ENCODE measurements around the gene TTC19. TPM values are rescaled to one million over a fixed set of nuclear protein-coding genes. Genes with fewer than 3 reads are reported as not detected.

TTC19 gene
- total and polyA plus RNA-seq, 2 of the 8 experiments (the other 6 are each of a cell fraction or from before 2014, with no cell fraction given): 11.8 to 55.0 TPM

DNA sequence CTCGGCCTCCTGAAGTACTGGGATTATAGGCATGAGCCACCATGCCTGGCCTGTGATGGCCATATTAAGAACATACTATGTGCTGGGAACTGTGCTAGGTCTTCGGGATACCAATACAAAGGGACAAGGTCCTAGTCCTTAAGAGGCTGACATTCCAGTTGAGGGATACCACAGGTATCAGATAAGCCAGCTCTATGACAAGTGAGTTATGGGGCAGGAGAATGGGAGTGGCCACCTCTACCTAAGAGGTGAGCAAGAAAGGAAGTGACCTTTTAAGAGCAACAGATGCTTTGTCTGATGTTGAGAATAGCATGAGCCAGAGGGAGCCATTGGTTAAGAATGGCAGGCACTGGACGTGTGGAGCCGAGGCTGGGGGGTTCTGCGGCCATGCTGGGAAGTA is 27.7 kb upstream of the TTC19 start:
- Histone ChIP-seq H3K4me1 (replicated peaks in 1 of 4; ENCODE audit: control insufficient read depth in 3 of 4, insufficient read depth in 4 of 4, low read length in 3 of 4) (peaks cover 4 to 20% (median 11%) of the 10 kb centered on the region in 4 experiments), H2BK120ac (replicated peaks; ENCODE audit: low read depth, low read length) (no peak overlapping the region), H3K18ac (ENCODE audit: extremely low read depth, low read length) (no peak overlapping the region), H2BK5ac (ENCODE audit: low read depth, low read length) (no peak overlapping the region), H3K9me3 (ENCODE audit: insufficient read depth in 2 of 2, low read depth in 1 of 2, low read length in 1 of 2) (no peaks in the 10 kb centered on the region), H3K36me3 (ENCODE audit: control insufficient read depth in 2 of 4, insufficient read depth in 4 of 4, low read length in 3 of 4) (peaks cover 0 to 6% (median 1%) of the 10 kb centered on the region in 4 experiments; a peak in 4 of 8 replicates), H3K23ac (ENCODE audit: insufficient read length) (no peak overlapping the region), H3K4ac (replicated peaks; ENCODE audit: insufficient read length, low read depth, low read length) (no peak overlapping the region), H2BK20ac (ENCODE audit: low read length) (no peak overlapping the region), H2AFZ (ENCODE audit: low read length) (no peak overlapping the region), H2AK5ac (ENCODE audit: low read depth, low read length) (no peak overlapping the region), H3K79me1 (ENCODE audit: low read depth, low read length) (0 out of 2 replicates have a peak, but pooled peaks cover 3% of the 10 kb centered on the region), H3K4me2 (ENCODE audit: insufficient read depth in 1 of 2, low read depth in 2 of 2, low read length in 2 of 2) (no peak overlapping the region), H3K4me3 (ENCODE audit: extremely low read depth in 1 of 4, insufficient read depth in 2 of 4, low read depth in 3 of 4, low read length in 4 of 4) (no peak overlapping the region), H3K9ac (replicated peaks in 1 of 4; ENCODE audit: extremely low read depth in 1 of 4, low read depth in 3 of 4, low read length in 3 of 4) (no peak overlapping the region), H2BK12ac (ENCODE audit: low read depth, low read length) (no peak overlapping the region), H3K79me2 (ENCODE audit: control insufficient read depth in 1 of 2, insufficient read depth in 2 of 2, low read length in 2 of 2) (no peaks in the 10 kb centered on the region), H4K8ac (ENCODE audit: extremely low read depth, insufficient read depth, low read length) (no peak overlapping the region), H3K23me2 (ENCODE audit: low read depth, low read length) (peaks cover under 1% of the 10 kb centered on the region), H2BK15ac (ENCODE audit: low read length) (0 out of 2 replicates have a peak overlapping the region, but pooled peaks have one; percentile 62), H3K27ac (ENCODE audit: low read depth, low read length) (no peak overlapping the region), H3K14ac (ENCODE audit: insufficient read length) (no peak overlapping the region), H4K5ac (ENCODE audit: insufficient read length, low read depth, low read length) (no peak overlapping the region), H3K56ac (replicated peaks; ENCODE audit: insufficient read length, low read depth, low read length) (no peak overlapping the region), H3K27me3 (replicated peaks in 1 of 4; ENCODE audit: control insufficient read depth in 3 of 4, extremely low read depth in 1 of 4, insufficient read depth in 3 of 4, low read length in 3 of 4) (no peaks in the 10 kb centered on the region), H4K91ac (replicated peaks; ENCODE audit: insufficient read length, low read length) (peak overlapping the region; percentile 10), H4K20me1 (replicated peaks in 1 of 2; ENCODE audit: control insufficient read depth in 1 of 2, insufficient read depth in 2 of 2, low read length in 2 of 2) (no peaks in the 10 kb centered on the region)
- no peak for FAIRE-seq
- DNase-seq (ENCODE audit: low read depth in 1 of 2, low spot score in 2 of 2): no peak
- 91% methylated on average over 5 of the region's 5 CpGs; no CpG with 5 or more reads in 1 of the 2 experiments for WGBS, 2 experiments (ENCODE audit: extremely low coverage in 1 of 2, insufficient coverage in 1 of 2, insufficient read length in 1 of 2, insufficient replicate concordance in 2 of 2, low coverage in 1 of 2, low lambda C conversion rate in 2 of 2, missing lambda C conversion rate in 1 of 2)
- POLR2A ChIA-PET (ENCODE audit: partially characterized antibody): interaction anchor here (1.0 to 1.7 kb wide), 4 partner anchors 13 to 409 kb away, joined by 3 to 11 read pairs (median 5); partner anchors contain the start of genes TTC19, UBB and ZSWIM7
- CTCF ChIA-PET (ENCODE audit: partially characterized antibody): interaction anchor here (0.6 to 0.7 kb wide), 2 partner anchors 27 to 47 kb away, joined by 3 to 4 read pairs; partner anchors contain the start of gene ADORA2B
- TF ChIP-seq SP1 (IDR thresholded peaks at IDR 0.05; ENCODE audit: low read depth, low read length) (no peak), EZH2 (IDR thresholded peaks at IDR 0.05; ENCODE audit: low read depth, low read length, severe bottlenecking) (no peak), PHF8 (conservative IDR thresholded peaks at IDR 0.05; ENCODE audit: low read depth, low read length) (no peak), RXRA (IDR thresholded peaks at IDR 0.05; ENCODE audit: insufficient read depth, low read depth, low read length) (no peak), SIX5 (IDR thresholded peaks at IDR 0.05; ENCODE audit: low read depth, low read length) (no peak), NANOG (IDR thresholded peaks at IDR 0.05; ENCODE audit: insufficient read depth, low read depth, low read length, poor library complexity, severe bottlenecking) (no peak), EP300 (IDR thresholded peaks at IDR 0.05; ENCODE audit: borderline replicate concordance in 1 of 2, low read depth in 2 of 2, low read length in 2 of 2) (no peak), HDAC2 (IDR thresholded peaks at IDR 0.05; ENCODE audit: borderline replicate concordance in 1 of 2, low read depth in 2 of 2, low read length in 2 of 2) (no peak), POLR2AphosphoS5 (IDR thresholded peaks at IDR 0.05; ENCODE audit: low read depth, low read length) (no peak), RFX5 (IDR thresholded peaks at IDR 0.05; ENCODE audit: borderline replicate concordance, low read depth, low read length) (no peak), JUN (IDR thresholded peaks at IDR 0.05; ENCODE audit: low read depth, low read length) (no peak)
- TF ChIP-seq, protein P1, sequence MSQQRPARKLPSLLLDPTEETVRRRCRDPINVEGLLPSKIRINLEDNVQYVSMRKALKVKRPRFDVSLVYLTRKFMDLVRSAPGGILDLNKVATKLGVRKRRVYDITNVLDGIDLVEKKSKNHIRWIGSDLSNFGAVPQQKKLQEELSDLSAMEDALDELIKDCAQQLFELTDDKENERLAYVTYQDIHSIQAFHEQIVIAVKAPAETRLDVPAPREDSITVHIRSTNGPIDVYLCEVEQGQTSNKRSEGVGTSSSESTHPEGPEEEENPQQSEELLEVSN (IDR thresholded peaks at IDR 0.05): no peak

Measured in H1 (cell line).